Endodermal cell (in vitro differentiated cells): ENCODE measurements around the gene VPREB3. TPM values are rescaled to one million over a fixed set of nuclear protein-coding genes. Genes with fewer than 3 reads are reported as not detected.
A peak's percentile ranks its signal among the peaks of the same experiment; 100 is the strongest.

Source experiments
- DNase-seq: peaks from one replicate; pipeline ENCODE4 v3.0.0-alpha.2; 2017
- H3K27ac ChIP-seq: 2 replicates; pipeline ENCODE4 v1.5.1; 2013; ENCODE audit warnings: mild to moderate bottlenecking, low read depth, low read length, moderate library complexity
- H3K27me3 ChIP-seq: 2 replicates; pipeline ENCODE4 v1.6.1; 2013; ENCODE audit warnings: mild to moderate bottlenecking, low read length, moderate library complexity; ENCODE audit not compliant: insufficient read depth, control insufficient read depth, poor library complexity, severe bottlenecking
- H3K36me3 ChIP-seq: 2 replicates; pipeline ENCODE4 v1.7.0; 2013; ENCODE audit warnings: mild to moderate bottlenecking, low read length, moderate library complexity; ENCODE audit not compliant: control insufficient read depth, insufficient read depth
- H3K4me1 ChIP-seq: one replicate; pipeline ENCODE4 v1.7.0; 2013; ENCODE audit warnings: low read length; ENCODE audit not compliant: control insufficient read depth, insufficient read depth
- H3K4me3 ChIP-seq: 2 replicates; pipeline ENCODE4 v1.5.1; 2013; ENCODE audit warnings: mild to moderate bottlenecking, low read length, moderate library complexity
- H3K9ac ChIP-seq: 2 replicates; pipeline ENCODE4 v1.6.1; 2013; ENCODE audit warnings: mild to moderate bottlenecking, low read length, moderate library complexity; ENCODE audit not compliant: poor library complexity, severe bottlenecking; ENCODE audit errors: extremely low read depth
- H3K9me3 ChIP-seq: 2 replicates; pipeline ENCODE4 v1.6.1; 2013; ENCODE audit warnings: mild to moderate bottlenecking, low read length, moderate library complexity; ENCODE audit not compliant: control insufficient read depth
- H3K27ac Mint-ChIP-seq: 2 replicates; pipeline ENCODE4 v1.8.0; 2020; ENCODE audit warnings: mixed read lengths
- H3K27me3 Mint-ChIP-seq: 2 replicates; pipeline ENCODE4 v1.8.0; 2021; ENCODE audit warnings: mild to moderate bottlenecking, mixed read lengths; ENCODE audit not compliant: insufficient read depth
- H3K36me3 Mint-ChIP-seq: 2 replicates; pipeline ENCODE4 v1.8.0; 2020; ENCODE audit warnings: low read depth, mixed read lengths
- H3K4me1 Mint-ChIP-seq: 2 replicates; pipeline ENCODE4 v1.8.0; 2020; ENCODE audit warnings: mixed read lengths
- H3K4me3 Mint-ChIP-seq: 2 replicates; pipeline ENCODE4 v1.8.0; 2020; ENCODE audit warnings: mild to moderate bottlenecking, moderate library complexity, mixed read lengths
- H3K9me3 Mint-ChIP-seq: 2 replicates; pipeline ENCODE4 v1.8.0; 2020; ENCODE audit warnings: mild to moderate bottlenecking, mixed read lengths
- CTCF ChIP-seq: fragments of 200-600 bp; sonication (generic); conservative IDR thresholded peaks from 2 replicates; pipeline ENCODE4 v1.5.0; 2021; ENCODE audit warnings: antibody characterized with exemption, mild to moderate bottlenecking
- WGBS, 2 experiments: methylation state at CpG; one replicate each; pipeline versions ENCODE4 v1.1.5 to v1.1.7; 2013; ENCODE audit warnings: missing lambda C conversion rate in 2 of 2, mixed read lengths in 1 of 2; ENCODE audit not compliant: insufficient coverage in 1 of 2, insufficient read length in 1 of 2; 5-methylcytosine and 5-hydroxymethylcytosine counted together
- total RNA-seq, 2 donors: library from RNA; stranded (reverse); fragmentation: NEBNext Ultra II Directional in 1 of 2; extraction: Animal tissue kit (Norgen Biotek cat#: 25700) in 1 of 2; gene quantifications; 2 replicates in 1 of 2; 3 replicates in 1 of 2; pipeline ENCODE4 v1.2.1, GENCODE V29; 2021

The VPREB3 gene
- total RNA-seq, 2 donors from 2014 or later = not detected

- Histone ChIP-seq H3K9ac (peak overlapping the region; percentile 98), H3K4me1 (peaks cover 19% of the 10 kb centered on the region), H3K9me3 (no peaks in the 10 kb centered on the region), H3K27ac (peak overlapping the region; percentile 37), H3K4me3 (peak overlapping the region; percentile 94), H3K27me3 (no peaks in the 10 kb centered on the region), H3K36me3 (peaks cover 14% of the 10 kb centered on the region)
- TF ChIP-seq CTCF = no peak
- peak overlapping the region; percentile 79 for H3K4me3 Mint-ChIP-seq
- H3K36me3 Mint-ChIP-seq = peaks cover 12% of the 10 kb centered on the region
- no peaks in the 10 kb centered on the region for H3K27me3 Mint-ChIP-seq
- 2 to 5% methylated on average over 5 of the region's 5 CpGs for WGBS, 2 experiments
- H3K27ac Mint-ChIP-seq = peak overlapping the region; percentile 91
- DNase-seq = no peak
- peaks cover 31% of the 10 kb centered on the region for H3K4me1 Mint-ChIP-seq
- no peaks in the 10 kb centered on the region for H3K9me3 Mint-ChIP-seq
These were observed 33.3 kb upstream of the VPREB3 start for GRCh38 chr22:23787600-23787896.

GRCh38 chr22:23786752-23787599 is 32.8 kb upstream of the VPREB3 start, which contains the start of gene SMARCB1:
TSS of gene SMARCB1 (plus strand) at chr22:23786966. CDS start at chr22:23787170, 204 bp downstream.
- Mint-ChIP-seq H3K4me1 (peaks cover 29% of the 10 kb centered on the region), H3K27ac (peak within 1 kb of the TSS; percentile 92), H3K9me3 (no peaks in the 10 kb centered on the region), H3K27me3 (no peaks in the 10 kb centered on the region), H3K4me3 (peak within 1 kb of the TSS; percentile 79), H3K36me3 (peaks cover 7% of the 10 kb centered on the region)
- peak within 1 kb of the TSS; percentile 98 for H3K9ac ChIP-seq
- H3K27me3 ChIP-seq = no peaks in the 10 kb centered on the region
- peaks cover 8% of the 10 kb centered on the region for H3K36me3 ChIP-seq
- 0% methylated on average over 13 to 97 of the region's 97 CpGs for WGBS, 2 experiments
- no peak for TF ChIP-seq CTCF
- H3K9me3 ChIP-seq = no peaks in the 10 kb centered on the region
- peaks cover 13% of the 10 kb centered on the region for H3K4me1 ChIP-seq
- DNase-seq = peak; percentile 95
- H3K4me3 ChIP-seq = peak within 1 kb of the TSS; percentile 94
- H3K27ac ChIP-seq = peak within 1 kb of the TSS; percentile 99

GRCh38 chr22:23786261-23786710 is 32.1 kb upstream of the VPREB3 start:
- H3K9me3 ChIP-seq = no peaks in the 10 kb centered on the region
- peak overlapping the region; percentile 98 for H3K9ac ChIP-seq
- no peaks in the 10 kb centered on the region for H3K9me3 Mint-ChIP-seq
- H3K27me3 ChIP-seq = no peaks in the 10 kb centered on the region
- no peak for DNase-seq
- H3K36me3 ChIP-seq = peaks cover 1% of the 10 kb centered on the region
- TF ChIP-seq CTCF = no peak
- peak overlapping the region; percentile 79 for H3K4me3 Mint-ChIP-seq
- H3K4me1 ChIP-seq = peaks cover 13% of the 10 kb centered on the region
- H3K27ac ChIP-seq = peak overlapping the region; percentile 99
- peaks cover 29% of the 10 kb centered on the region for H3K4me1 Mint-ChIP-seq
- WGBS, 2 experiments = 84 to 90% methylated on average over 3 to 9 of the region's 9 CpGs
- peak overlapping the region; percentile 92 for H3K27ac Mint-ChIP-seq
- peaks cover 3% of the 10 kb centered on the region for H3K36me3 Mint-ChIP-seq
- H3K27me3 Mint-ChIP-seq = peaks cover 2% of the 10 kb centered on the region
- peak overlapping the region; percentile 94 for H3K4me3 ChIP-seq
